Measurements from ENCODE around the gene PNMA1.

Gene PNMA1

DNA sequence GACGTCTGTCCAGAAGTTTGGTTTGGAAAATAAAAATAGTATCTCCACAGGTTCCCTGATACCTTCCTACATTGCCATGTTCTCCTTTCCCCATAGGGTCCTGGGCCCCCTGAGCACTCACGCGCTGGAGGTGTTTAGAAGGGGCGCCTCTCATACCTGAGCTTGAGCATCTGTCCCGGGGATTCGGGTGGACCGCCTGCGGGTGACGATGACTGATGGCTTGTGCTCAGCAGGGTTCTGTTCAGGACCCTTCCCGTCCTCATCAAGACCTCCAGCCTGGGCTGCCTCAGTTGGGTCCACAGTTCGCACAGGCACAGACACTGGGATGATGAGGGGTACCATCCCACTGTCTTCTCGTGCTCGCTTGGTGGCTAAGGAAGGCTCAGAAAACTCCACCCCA, 22.7 kb upstream of the PNMA1 start:
- no peak for DNase-seq (ENCODE audit: low spot score)
- no peak for ATAC-seq (ENCODE audit: low read depth)
- H3K4me1 ChIP-seq (ENCODE audit: insufficient read depth, poor library complexity, severe bottlenecking): peaks cover 16% of the 10 kb centered on the region

DNA sequence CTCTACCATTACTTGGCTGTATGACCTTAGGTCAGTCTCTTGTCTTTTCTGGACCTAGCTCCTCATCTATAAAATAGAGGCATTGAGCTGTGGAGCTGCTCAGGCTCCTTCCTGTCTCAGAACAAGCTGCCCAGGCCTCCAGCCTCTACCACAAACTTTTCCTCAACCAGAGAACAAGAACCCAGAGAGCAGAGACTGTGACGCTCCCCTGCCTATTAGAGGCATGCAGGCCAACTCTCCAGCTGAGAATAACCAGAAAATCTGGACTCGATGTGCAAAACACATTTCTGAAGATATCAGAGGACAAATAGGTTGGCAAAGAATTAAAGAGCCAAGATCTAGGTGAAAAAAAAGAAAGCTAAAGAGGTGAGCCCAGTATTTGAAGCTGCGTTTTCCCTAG, 17.8 kb upstream of the PNMA1 start:
- DNase-seq (ENCODE audit: low spot score): peak; percentile 19
- ATAC-seq (ENCODE audit: low read depth): no peak
- Histone ChIP-seq H3K27ac (ENCODE audit: poor library complexity, severe bottlenecking) (no peak overlapping the region), H3K4me1 (ENCODE audit: insufficient read depth, poor library complexity, severe bottlenecking) (peaks cover 3% of the 10 kb centered on the region), H3K36me3 (ENCODE audit: low read depth) (peaks cover 97% of the 10 kb centered on the region), H3K4me3 (ENCODE audit: severe bottlenecking) (no peak overlapping the region), H3K27me3 (ENCODE audit: insufficient read depth, poor library complexity, severe bottlenecking) (no peaks in the 10 kb centered on the region), H3K9me3 (ENCODE audit: severe bottlenecking) (no peaks in the 10 kb centered on the region)
- TF ChIP-seq, protein P1, sequence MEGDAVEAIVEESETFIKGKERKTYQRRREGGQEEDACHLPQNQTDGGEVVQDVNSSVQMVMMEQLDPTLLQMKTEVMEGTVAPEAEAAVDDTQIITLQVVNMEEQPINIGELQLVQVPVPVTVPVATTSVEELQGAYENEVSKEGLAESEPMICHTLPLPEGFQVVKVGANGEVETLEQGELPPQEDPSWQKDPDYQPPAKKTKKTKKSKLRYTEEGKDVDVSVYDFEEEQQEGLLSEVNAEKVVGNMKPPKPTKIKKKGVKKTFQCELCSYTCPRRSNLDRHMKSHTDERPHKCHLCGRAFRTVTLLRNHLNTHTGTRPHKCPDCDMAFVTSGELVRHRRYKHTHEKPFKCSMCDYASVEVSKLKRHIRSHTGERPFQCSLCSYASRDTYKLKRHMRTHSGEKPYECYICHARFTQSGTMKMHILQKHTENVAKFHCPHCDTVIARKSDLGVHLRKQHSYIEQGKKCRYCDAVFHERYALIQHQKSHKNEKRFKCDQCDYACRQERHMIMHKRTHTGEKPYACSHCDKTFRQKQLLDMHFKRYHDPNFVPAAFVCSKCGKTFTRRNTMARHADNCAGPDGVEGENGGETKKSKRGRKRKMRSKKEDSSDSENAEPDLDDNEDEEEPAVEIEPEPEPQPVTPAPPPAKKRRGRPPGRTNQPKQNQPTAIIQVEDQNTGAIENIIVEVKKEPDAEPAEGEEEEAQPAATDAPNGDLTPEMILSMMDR (IDR thresholded peaks at IDR 0.05; ENCODE audit: poor library complexity, severe bottlenecking): no peak

More for the DNA sequence above, 22.7 kb upstream of the PNMA1 start:
- Histone ChIP-seq H3K9me3 (ENCODE audit: severe bottlenecking) (no peaks in the 10 kb centered on the region), H3K36me3 (ENCODE audit: low read depth) (peaks cover 78% of the 10 kb centered on the region), H3K27ac (ENCODE audit: poor library complexity, severe bottlenecking) (no peak overlapping the region), H3K27me3 (ENCODE audit: insufficient read depth, poor library complexity, severe bottlenecking) (no peaks in the 10 kb centered on the region), H3K4me3 (ENCODE audit: severe bottlenecking) (no peak overlapping the region)
- TF ChIP-seq, protein P1 (IDR thresholded peaks at IDR 0.05; ENCODE audit: poor library complexity, severe bottlenecking): no peak

DNA sequence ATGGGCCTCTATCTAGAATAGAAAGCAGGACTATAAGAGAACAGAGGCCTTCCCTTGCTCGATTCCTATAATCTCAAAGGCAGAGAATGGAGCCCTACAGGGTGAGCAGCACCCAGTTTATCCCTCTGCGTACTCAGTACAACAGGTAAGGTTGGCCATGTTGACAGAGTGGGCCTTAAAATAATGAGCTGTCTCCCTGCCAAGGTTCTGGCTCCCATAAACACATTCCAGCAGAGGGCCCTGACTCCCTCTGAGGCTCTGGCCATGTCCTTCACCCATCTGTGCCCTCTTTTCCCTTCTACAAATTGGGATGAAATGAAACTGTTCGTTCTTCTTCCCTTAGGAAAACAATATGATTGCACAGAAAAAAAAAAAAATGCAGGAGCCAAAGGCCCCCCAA, 16.9 kb upstream of the PNMA1 start:
- TF ChIP-seq, protein P1 (IDR thresholded peaks at IDR 0.05; ENCODE audit: poor library complexity, severe bottlenecking): peak; percentile 19
- H3K36me3 ChIP-seq (ENCODE audit: low read depth): peaks cover 97% of the 10 kb centered on the region

DNA sequence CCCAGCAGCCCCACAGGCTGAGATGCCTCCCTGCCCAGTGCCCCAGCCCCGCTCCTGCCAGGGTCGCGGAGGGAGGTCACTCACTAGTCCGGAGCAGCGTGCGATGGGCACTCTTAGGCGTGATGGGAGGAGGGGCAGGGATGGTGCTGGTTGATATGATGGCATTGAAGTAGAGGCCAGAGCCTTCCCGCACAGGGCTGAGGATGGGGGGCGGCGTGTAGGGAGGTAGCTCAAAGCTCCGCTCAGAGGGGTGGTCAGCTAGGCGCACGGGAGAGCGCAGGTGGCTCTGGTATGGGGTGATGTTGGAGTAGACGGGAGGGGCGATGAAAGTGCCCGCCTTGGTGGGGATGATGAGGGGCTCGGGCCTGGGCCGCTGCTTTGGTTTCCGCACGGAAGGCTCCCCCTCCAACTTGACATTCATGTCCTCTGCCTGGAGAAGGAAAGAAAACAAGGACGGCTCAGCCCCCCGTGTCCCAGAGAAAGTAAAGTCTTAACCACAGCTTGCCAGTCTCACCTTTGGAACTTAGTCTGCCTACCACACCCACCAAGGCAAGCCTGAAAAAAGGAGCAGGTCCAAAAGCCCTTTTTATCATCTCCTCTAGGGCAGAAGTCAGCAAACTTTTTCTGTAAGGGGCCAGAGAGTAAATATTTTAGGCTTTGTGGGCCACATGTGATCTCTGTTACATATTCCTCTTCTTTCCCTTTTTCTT, 15.5 kb upstream of the PNMA1 start:
- Histone ChIP-seq H3K4me3 (ENCODE audit: severe bottlenecking) (no peak overlapping the region), H3K27me3 (ENCODE audit: insufficient read depth, poor library complexity, severe bottlenecking) (no peaks in the 10 kb centered on the region), H3K9me3 (ENCODE audit: severe bottlenecking) (no peaks in the 10 kb centered on the region), H3K4me1 (ENCODE audit: insufficient read depth, poor library complexity, severe bottlenecking) (peaks cover 17% of the 10 kb centered on the region), H3K36me3 (ENCODE audit: low read depth) (peaks cover 97% of the 10 kb centered on the region), H3K27ac (ENCODE audit: poor library complexity, severe bottlenecking) (peak overlapping the region; percentile 89)
- ATAC-seq (ENCODE audit: low read depth) (no peak), DNase-seq (ENCODE audit: low spot score) (peak; percentile 70)
- TF ChIP-seq, protein P1 (IDR thresholded peaks at IDR 0.05; ENCODE audit: poor library complexity, severe bottlenecking): no peak

More for the DNA sequence above, 16.9 kb upstream of the PNMA1 start:
- Histone ChIP-seq H3K4me3 (ENCODE audit: severe bottlenecking) (no peak overlapping the region), H3K4me1 (ENCODE audit: insufficient read depth, poor library complexity, severe bottlenecking) (peaks cover 3% of the 10 kb centered on the region), H3K27ac (ENCODE audit: poor library complexity, severe bottlenecking) (no peak overlapping the region), H3K27me3 (ENCODE audit: insufficient read depth, poor library complexity, severe bottlenecking) (no peaks in the 10 kb centered on the region), H3K9me3 (ENCODE audit: severe bottlenecking) (no peaks in the 10 kb centered on the region)
- DNase-seq (ENCODE audit: low spot score) (peak; percentile 11), ATAC-seq (ENCODE audit: low read depth) (0 out of 3 replicates have a peak, but pooled peaks have one; percentile 7)

DNA sequence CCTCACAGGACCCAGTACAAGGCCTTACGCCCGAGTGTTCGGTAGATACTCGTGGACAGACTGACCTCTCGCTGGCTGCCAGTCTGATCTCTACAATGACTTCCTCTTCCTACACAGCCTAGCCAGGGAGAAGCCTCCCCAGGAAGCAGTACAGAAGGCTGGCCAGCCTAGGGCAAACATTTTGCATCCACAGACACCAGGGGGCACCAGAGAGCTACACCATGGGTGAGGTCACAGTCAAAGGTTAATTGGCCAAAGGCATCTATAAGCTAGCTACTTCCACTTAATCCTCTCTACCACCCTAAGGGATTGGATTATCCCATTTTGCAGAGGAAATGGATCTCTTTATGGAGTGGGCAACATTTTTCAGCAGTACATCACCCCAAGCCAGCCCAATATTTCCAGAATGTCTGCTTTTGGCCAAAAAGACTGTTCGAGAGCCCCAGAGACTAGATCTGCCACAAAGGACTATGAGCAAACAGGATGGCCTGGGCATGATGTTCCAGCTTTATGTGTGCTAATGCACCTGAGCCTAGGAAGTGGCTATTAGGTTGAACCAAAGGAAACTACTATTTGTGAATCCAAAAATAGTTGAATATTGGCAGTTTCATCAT, 14.6 kb upstream of the PNMA1 start:
- Histone ChIP-seq H3K4me1 (ENCODE audit: insufficient read depth, poor library complexity, severe bottlenecking) (peaks cover 24% of the 10 kb centered on the region), H3K9me3 (ENCODE audit: severe bottlenecking) (no peaks in the 10 kb centered on the region), H3K4me3 (ENCODE audit: severe bottlenecking) (no peak overlapping the region), H3K27me3 (ENCODE audit: insufficient read depth, poor library complexity, severe bottlenecking) (no peaks in the 10 kb centered on the region), H3K27ac (ENCODE audit: poor library complexity, severe bottlenecking) (peak overlapping the region; percentile 89), H3K36me3 (ENCODE audit: low read depth) (peaks cover 94% of the 10 kb centered on the region)
- peak; percentile 78 for DNase-seq (ENCODE audit: low spot score)
- peak; percentile 40 for ATAC-seq (ENCODE audit: low read depth)
- TF ChIP-seq, protein P1 (IDR thresholded peaks at IDR 0.05; ENCODE audit: poor library complexity, severe bottlenecking): peak; percentile 98
